ENCODE data around the gene SLC28A1. TPM values are rescaled to one million over a fixed set of nuclear protein-coding genes. Genes with fewer than 3 reads are reported as not detected.

The SLC28A1 gene
- total and polyA plus RNA-seq, 2 donors (not counting 1 experiment from before 2014, with no cell fraction given): not detected

DNA sequence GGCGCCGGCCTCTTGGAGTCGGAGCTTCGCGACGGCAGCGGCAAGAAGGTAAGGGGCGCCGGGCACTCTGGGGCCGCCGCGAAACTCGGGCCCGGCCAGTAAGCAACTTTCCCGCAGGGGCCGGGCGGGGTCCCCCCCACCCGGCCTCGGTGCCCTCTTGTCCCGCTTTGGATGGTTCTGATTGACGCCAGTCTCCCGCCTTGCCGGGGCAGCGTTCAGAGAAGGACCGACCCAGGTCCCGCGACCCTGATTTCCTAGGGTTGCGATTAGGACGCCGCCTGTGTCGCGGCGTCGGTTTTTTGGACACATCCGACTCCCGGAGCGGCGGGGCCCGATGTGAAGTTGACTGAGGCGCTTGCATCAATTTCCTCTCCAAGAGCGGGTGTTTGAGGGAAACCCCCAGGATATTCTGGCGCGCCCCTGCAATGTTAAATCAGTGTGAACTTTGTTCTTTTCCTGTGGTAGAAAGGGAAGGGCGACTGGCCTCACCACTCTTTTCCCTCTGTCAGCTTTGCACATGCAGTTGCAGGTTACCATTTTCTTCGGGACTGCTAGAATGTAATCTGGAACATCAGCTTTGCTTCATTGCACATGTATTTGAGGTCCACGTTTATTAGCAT lies 97.9 kb downstream of the SLC28A1 start:
- H3K9me3 Mint-ChIP-seq (ENCODE audit: insufficient read depth): no peaks in the 10 kb centered on the region
- H3K4me2 ChIP-seq (replicated peaks; ENCODE audit: low read depth, low read length, poor library complexity, severe bottlenecking): peak overlapping the region; percentile 86
- peak overlapping the region; percentile 94 for H3K4me3 Mint-ChIP-seq
- peak overlapping the region; percentile 50 to 97 (median 79) for H3K4me3 ChIP-seq (ENCODE audit: control extremely low read depth in 1 of 5, extremely low read depth in 1 of 5, insufficient read depth in 1 of 5, low read depth in 2 of 5, low read length in 4 of 5)
- CTCF ChIA-PET: interaction anchor here (1.7 to 3.4 kb wide), 2 partner anchors 21 to 411 kb away, joined by 4 to 15 read pairs; no protein-coding TSS in a partner anchor
- POLR2A ChIA-PET: no interaction called here
- DNase-seq: peak; percentile 68
- H4K20me1 ChIP-seq (ENCODE audit: control insufficient read depth, insufficient read depth, low read length, poor library complexity, severe bottlenecking): no peaks in the 10 kb centered on the region
- no peak for ATAC-seq (ENCODE audit: low read depth)
- H3K79me2 ChIP-seq (ENCODE audit: control insufficient read depth, insufficient read depth, low read length): peaks cover 40% of the 10 kb centered on the region
- H2AFZ ChIP-seq (ENCODE audit: insufficient read depth, low read depth, low read length, poor library complexity, severe bottlenecking): peak overlapping the region; percentile 87
- no peaks in the 10 kb centered on the region for H3K36me3 ChIP-seq (replicated peaks in 1 of 2; ENCODE audit: control extremely low read depth in 1 of 2, control insufficient read depth in 1 of 2, extremely low read depth in 1 of 2, insufficient read depth in 2 of 2, low read length in 1 of 2)
- H3K27me3 Mint-ChIP-seq: no peaks in the 10 kb centered on the region
- H3K9ac ChIP-seq (ENCODE audit: low read length): peak overlapping the region; percentile 74
- intact Hi-C loops (cut with micrococcal nuclease): loop anchor here (5.0 to 10.0 kb wide), 5 partner anchors 62 to 725 kb away; partner anchors contain the start of genes SEC11A and ZNF592
- no peak for TF ChIP-seq EZH2 (IDR thresholded peaks at IDR 0.05; ENCODE audit: borderline replicate concordance, insufficient read depth, low read depth, low read length, poor library complexity, severe bottlenecking)
- TF ChIP-seq, protein P1, sequence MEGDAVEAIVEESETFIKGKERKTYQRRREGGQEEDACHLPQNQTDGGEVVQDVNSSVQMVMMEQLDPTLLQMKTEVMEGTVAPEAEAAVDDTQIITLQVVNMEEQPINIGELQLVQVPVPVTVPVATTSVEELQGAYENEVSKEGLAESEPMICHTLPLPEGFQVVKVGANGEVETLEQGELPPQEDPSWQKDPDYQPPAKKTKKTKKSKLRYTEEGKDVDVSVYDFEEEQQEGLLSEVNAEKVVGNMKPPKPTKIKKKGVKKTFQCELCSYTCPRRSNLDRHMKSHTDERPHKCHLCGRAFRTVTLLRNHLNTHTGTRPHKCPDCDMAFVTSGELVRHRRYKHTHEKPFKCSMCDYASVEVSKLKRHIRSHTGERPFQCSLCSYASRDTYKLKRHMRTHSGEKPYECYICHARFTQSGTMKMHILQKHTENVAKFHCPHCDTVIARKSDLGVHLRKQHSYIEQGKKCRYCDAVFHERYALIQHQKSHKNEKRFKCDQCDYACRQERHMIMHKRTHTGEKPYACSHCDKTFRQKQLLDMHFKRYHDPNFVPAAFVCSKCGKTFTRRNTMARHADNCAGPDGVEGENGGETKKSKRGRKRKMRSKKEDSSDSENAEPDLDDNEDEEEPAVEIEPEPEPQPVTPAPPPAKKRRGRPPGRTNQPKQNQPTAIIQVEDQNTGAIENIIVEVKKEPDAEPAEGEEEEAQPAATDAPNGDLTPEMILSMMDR (IDR thresholded peaks at IDR 0.05): no peak
- H3K9me3 ChIP-seq (ENCODE audit: control extremely low read depth in 1 of 3, control insufficient read depth in 2 of 3, insufficient read depth in 1 of 3, low read length in 2 of 3): no peaks in the 10 kb centered on the region
- 3% methylated on average over 43 of the region's 46 CpGs for WGBS (ENCODE audit: insufficient coverage)
- H3K4me1 ChIP-seq (ENCODE audit: control insufficient read depth in 2 of 2, insufficient read depth in 2 of 2, low read length in 2 of 2): peaks cover 21 to 22% of the 10 kb centered on the region in 2 donors
- H3K27ac Mint-ChIP-seq: peak overlapping the region; percentile 88
- H3K4me1 Mint-ChIP-seq: peaks cover 43% of the 10 kb centered on the region
- no peaks in the 10 kb centered on the region for H3K27me3 ChIP-seq (replicated peaks in 1 of 4; ENCODE audit: control extremely low read depth in 1 of 4, control insufficient read depth in 3 of 4, insufficient read depth in 4 of 4, low read length in 3 of 4)
- peak overlapping the region in 1 of 2 donors; percentile 97 for H3K27ac ChIP-seq (ENCODE audit: low read length in 2 of 2)

DNA sequence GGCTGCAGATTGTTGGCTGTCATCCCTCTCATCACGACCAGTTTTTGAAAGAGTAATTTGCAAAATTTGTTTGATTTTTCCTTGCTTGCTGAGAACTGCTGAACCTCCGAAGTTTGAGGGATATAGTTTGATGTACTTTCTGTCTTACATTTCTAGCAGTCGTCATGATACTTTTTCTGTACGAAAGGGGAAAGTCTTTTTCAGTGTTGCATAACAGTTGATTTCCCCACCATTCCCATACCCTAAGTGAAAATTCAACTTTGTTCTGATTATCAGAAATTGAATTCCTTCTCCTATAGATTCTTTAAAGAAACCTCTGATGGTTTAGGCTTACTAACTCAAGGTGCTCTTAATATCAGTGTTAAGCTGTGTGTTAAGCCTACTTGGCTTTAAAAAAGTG lies 98.8 kb downstream of the SLC28A1 start:
- H3K4me1 ChIP-seq (ENCODE audit: control insufficient read depth in 2 of 2, insufficient read depth in 2 of 2, low read length in 2 of 2): peaks cover 27 to 30% of the 10 kb centered on the region in 2 donors
- H3K79me2 ChIP-seq (ENCODE audit: control insufficient read depth, insufficient read depth, low read length): peaks cover 41% of the 10 kb centered on the region
- Mint-ChIP-seq H3K27me3 (no peaks in the 10 kb centered on the region), H3K9me3 (ENCODE audit: insufficient read depth) (no peaks in the 10 kb centered on the region), H3K27ac (peak overlapping the region; percentile 32), H3K4me1 (peaks cover 48% of the 10 kb centered on the region), H3K4me3 (peak overlapping the region; percentile 94)
- peak overlapping the region in 1 of 5 experiments; percentile 79 for H3K4me3 ChIP-seq (ENCODE audit: control extremely low read depth in 1 of 5, extremely low read depth in 1 of 5, insufficient read depth in 1 of 5, low read depth in 2 of 5, low read length in 4 of 5)
- ChIA-PET POLR2A (no interaction called here), CTCF (interaction anchor here (1.1 to 1.7 kb wide), 2 partner anchors 20 to 31 kb away, joined by 4 to 5 read pairs; no protein-coding TSS in a partner anchor)
- WGBS (ENCODE audit: insufficient coverage): no CpG with 5 or more reads among the region's 4 CpGs
- no peaks in the 10 kb centered on the region for H3K36me3 ChIP-seq (replicated peaks in 1 of 2; ENCODE audit: control extremely low read depth in 1 of 2, control insufficient read depth in 1 of 2, extremely low read depth in 1 of 2, insufficient read depth in 2 of 2, low read length in 1 of 2)
- no peaks in the 10 kb centered on the region for H3K9me3 ChIP-seq (ENCODE audit: control extremely low read depth in 1 of 3, control insufficient read depth in 2 of 3, insufficient read depth in 1 of 3, low read length in 2 of 3)
- H3K27ac ChIP-seq (ENCODE audit: low read length in 2 of 2): no peak overlapping the region
- no peaks in the 10 kb centered on the region for H4K20me1 ChIP-seq (ENCODE audit: control insufficient read depth, insufficient read depth, low read length, poor library complexity, severe bottlenecking)
- no peak for ATAC-seq (ENCODE audit: low read depth)
- TF ChIP-seq EZH2 (IDR thresholded peaks at IDR 0.05; ENCODE audit: borderline replicate concordance, insufficient read depth, low read depth, low read length, poor library complexity, severe bottlenecking): no peak
- intact Hi-C loops (cut with micrococcal nuclease): loop anchor here (5.0 to 10.0 kb wide), 5 partner anchors 62 to 724 kb away; partner anchors contain the start of genes SEC11A and ZNF592
- peak overlapping the region; percentile 74 for H3K9ac ChIP-seq (ENCODE audit: low read length)
- no peaks in the 10 kb centered on the region for H3K27me3 ChIP-seq (replicated peaks in 1 of 4; ENCODE audit: control extremely low read depth in 1 of 4, control insufficient read depth in 3 of 4, insufficient read depth in 4 of 4, low read length in 3 of 4)
- DNase-seq: no peak
- H2AFZ ChIP-seq (ENCODE audit: insufficient read depth, low read depth, low read length, poor library complexity, severe bottlenecking): no peak overlapping the region
- peak overlapping the region; percentile 86 for H3K4me2 ChIP-seq (replicated peaks; ENCODE audit: low read depth, low read length, poor library complexity, severe bottlenecking)

Data from B cell (primary cell).